KOPT-K1 (cell line): ENCODE results near the gene TLK2.

Experiments
- H3K27ac ChIP-seq: fragments of 200-600 bp; sonication (generic); 2 replicates; pipeline ENCODE4 v1.5.1; 2016; ENCODE audit warnings: antibody characterized with exemption, mild to moderate bottlenecking, low read depth, low read length; ENCODE audit not compliant: poor library complexity, severe bottlenecking
- H3K36me3 ChIP-seq: fragments of 200-600 bp; sonication (generic); 2 replicates; pipeline ENCODE4 v1.5.1; 2017; ENCODE audit warnings: antibody characterized with exemption, mild to moderate bottlenecking, low read length, moderate library complexity; ENCODE audit not compliant: insufficient read depth
- H3K9me3 ChIP-seq: fragments of 200-600 bp; sonication (generic); 2 replicates; pipeline ENCODE4 v1.5.1; 2017; ENCODE audit warnings: antibody characterized with exemption, low read length, mild to moderate bottlenecking; ENCODE audit not compliant: insufficient read depth, poor library complexity, severe bottlenecking

Gene TLK2

DNA sequence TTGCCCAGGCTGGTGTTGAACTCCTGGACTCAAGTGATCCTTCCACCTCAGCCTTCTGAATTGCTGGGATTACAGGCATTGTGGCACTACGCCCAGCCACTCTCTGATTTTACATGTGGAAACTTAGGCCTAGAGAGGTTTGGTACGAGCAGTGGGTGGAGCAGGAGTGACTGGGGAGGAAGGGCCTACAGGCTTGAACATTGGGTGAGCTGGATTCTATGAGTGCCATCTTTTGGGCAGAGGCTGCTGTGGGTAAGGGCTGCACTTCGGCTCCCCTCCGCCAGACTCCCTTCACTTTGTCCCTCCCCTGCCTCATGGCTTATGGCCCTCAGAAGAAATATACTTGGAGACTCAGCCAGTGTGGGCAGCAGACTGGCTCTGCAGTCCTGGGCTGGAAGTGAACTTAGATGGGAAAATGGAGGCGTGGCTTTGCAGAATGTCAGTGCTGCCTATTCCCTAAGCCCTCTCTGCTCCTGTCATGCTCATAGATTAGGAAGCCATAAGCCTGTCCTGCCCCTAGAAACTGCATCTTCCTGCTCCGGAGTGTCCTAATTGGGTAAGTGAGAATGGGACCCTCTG is 139.4 kb downstream of the TLK2 start:
- Histone ChIP-seq H3K27ac (no peak overlapping the region), H3K9me3 (no peaks in the 10 kb centered on the region), H3K36me3 (peaks cover 53% of the 10 kb centered on the region)

DNA sequence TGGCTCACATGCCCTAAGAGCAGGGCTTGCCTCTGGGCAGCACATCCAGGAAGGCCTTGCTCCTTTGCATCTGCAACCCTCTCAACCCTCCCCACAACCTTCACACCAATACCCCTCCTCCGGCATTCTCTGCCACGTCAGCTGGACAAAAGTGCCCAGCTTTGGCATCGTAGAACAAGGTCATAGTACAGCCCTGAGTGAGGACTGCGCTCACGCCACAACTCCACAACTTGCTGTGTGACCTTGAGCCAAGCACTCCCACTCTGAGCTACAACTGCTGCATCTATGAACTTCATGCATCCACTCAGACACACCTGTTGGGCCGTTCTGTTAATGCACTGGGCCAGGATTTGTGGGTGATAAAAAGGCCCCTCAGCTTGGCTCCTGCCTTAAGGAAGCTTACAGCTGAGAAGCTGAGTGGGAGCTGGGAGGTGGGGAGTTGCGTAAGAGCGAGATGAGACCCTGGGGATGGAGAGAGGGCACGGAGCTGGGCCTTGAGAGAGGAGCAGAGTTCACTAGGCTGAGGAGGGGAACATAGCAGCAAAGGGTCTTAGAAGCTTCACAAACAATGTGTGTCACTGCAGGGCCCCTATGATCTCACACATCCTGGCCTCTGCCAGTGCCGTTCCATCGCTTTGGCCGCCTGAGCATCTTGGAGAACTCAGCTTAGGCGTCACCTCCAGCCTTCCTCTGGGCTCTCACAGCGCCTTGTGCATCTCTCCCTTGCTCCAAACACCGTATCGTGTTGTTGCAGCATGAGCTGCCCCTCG is 140.2 kb downstream of the TLK2 start:
- H3K9me3 ChIP-seq: no peaks in the 10 kb centered on the region
- H3K36me3 ChIP-seq: peaks cover 45% of the 10 kb centered on the region
- no peak overlapping the region for H3K27ac ChIP-seq

DNA sequence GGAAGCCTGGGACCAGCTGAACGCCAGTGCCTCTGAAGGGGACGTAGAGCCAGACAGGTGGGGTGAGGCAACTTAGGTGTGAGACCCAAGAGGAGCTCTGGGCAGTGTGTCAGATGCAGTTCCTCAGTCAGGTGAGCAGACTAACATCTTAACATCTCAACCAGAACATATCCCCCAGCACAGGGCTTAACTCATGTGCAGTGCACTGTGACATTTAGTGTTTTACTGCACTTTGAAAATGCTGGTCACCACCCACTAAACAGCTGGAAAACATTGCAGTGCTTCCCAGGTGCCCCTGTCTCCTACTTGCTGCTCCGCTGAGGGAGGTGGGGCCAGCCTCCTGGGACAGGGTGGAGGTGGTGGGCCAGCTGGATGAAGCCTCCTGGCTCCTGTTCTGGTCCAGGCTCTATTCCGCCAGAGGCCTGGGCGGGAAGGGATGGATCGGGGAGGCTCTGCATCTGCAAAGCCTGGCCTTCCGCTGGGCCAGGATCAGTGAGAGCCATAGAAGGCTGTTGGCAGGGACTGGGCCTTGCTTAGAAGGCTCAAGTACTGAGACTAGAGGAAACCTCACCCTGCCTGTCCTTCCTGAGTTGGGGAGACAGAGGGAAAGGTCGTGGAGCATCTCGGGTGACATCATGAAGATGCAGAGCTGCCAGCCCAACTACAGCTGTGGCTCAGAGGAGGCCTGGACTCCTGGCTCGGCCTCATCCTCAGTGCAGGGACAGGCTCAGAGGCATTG is 141.0 kb downstream of the TLK2 start:
- H3K27ac ChIP-seq: no peak overlapping the region
- peaks cover 37% of the 10 kb centered on the region for H3K36me3 ChIP-seq
- H3K9me3 ChIP-seq: no peaks in the 10 kb centered on the region

DNA sequence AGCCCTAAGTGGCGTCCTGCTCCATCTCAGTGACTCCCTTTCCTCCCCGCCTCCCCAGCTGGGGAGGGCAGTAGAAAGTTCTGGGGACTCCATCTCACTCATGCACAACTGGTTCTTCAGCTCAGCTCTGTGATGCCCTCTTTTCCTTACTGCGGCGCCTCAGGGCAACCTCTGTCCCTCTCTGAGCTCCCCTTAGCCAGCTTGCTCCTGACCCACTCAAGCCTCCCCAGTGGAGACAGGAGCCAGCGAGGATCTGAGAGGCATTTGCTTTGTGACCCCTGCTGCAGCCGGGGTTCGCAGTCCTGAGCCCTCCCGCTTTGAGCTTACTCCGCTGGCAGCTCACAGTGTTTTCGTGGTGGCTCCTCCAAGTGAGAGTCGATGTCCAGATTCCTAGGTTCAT is 142.6 kb downstream of the TLK2 start:
- Histone ChIP-seq H3K36me3 (peaks cover 21% of the 10 kb centered on the region; the same call in 1 of the 2 replicates), H3K9me3 (no peaks in the 10 kb centered on the region), H3K27ac (no peak overlapping the region)

DNA sequence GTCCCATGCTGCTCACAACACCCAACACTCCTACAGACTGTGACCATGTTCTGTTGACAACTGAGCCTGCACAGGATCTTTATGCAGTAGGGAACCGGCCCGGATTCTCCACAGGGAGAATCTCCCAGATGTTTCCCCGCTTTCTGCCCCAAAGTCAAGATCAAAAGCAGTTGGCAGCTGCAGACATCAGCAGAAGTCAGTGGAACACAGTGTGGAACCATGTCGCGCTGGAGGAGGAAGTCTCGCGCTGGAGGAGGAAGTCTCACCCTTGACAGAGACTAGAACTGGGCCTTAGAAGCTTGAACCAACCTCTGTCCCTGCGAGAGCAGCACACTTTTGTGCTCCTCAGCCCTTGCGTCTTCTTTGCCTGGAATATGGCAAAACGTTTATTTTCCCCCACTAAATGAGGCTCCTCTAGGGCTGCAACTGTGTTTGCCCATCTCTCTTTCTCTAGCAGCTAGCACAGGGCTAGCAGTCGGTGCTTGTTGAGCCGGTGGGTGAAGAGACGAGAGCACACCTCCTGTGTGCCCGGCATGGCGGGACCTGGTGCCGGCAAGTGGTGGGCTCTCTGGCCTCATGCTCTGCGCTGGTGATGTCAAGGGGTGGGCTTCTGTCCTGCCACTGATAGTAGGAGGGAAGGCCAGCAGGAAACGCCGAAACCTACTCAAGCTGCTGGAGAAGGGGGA is 146.7 kb downstream of the TLK2 start:
- Histone ChIP-seq H3K9me3 (no peaks in the 10 kb centered on the region), H3K36me3 (no peaks in the 10 kb centered on the region), H3K27ac (no peak overlapping the region)

DNA sequence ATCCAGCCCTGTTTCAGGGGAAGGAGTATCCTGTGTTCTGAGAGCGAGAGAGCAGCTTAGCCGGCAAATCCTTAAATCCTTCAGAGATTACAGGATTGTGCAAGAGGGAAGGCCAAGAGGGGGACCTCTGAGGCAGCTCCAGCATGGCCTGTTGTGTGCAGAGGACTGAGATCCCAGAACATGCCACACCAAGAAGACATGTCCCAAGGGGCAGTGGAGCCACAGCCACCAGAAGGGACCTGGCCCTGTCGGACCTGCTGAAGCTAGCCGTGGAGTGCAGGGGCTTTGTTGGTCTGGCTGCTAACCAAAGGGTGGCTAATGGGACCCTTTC is 147.2 kb downstream of the TLK2 start:
- Histone ChIP-seq H3K27ac (no peak overlapping the region), H3K9me3 (no peaks in the 10 kb centered on the region), H3K36me3 (no peaks in the 10 kb centered on the region)

DNA sequence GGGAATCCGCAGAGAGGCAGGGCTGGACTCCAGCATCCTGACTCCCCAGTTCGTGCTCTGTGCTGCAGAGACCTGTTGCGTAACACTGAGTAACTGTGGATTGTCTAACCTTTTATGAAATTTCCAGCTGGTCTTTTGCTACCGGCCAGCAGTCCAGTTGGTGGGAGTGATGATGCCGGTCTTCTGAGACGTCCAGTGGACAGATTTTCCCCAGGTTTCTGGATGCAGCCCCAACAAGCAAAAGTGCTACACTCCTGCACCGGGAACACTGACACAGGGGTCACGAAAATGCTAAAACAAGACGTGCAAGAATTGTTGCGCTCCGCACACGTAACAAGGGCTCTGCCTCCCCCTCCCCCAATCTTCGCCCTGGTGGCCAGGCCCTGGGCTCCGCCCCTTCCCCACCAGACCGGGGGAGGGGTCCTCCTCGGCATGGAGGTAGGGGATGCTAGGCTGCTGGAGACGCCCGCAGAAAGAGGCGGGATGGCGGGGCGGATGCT is 148.1 kb downstream of the TLK2 start:
- Histone ChIP-seq H3K27ac (peak overlapping the region; percentile 62), H3K9me3 (no peaks in the 10 kb centered on the region), H3K36me3 (no peaks in the 10 kb centered on the region)

DNA sequence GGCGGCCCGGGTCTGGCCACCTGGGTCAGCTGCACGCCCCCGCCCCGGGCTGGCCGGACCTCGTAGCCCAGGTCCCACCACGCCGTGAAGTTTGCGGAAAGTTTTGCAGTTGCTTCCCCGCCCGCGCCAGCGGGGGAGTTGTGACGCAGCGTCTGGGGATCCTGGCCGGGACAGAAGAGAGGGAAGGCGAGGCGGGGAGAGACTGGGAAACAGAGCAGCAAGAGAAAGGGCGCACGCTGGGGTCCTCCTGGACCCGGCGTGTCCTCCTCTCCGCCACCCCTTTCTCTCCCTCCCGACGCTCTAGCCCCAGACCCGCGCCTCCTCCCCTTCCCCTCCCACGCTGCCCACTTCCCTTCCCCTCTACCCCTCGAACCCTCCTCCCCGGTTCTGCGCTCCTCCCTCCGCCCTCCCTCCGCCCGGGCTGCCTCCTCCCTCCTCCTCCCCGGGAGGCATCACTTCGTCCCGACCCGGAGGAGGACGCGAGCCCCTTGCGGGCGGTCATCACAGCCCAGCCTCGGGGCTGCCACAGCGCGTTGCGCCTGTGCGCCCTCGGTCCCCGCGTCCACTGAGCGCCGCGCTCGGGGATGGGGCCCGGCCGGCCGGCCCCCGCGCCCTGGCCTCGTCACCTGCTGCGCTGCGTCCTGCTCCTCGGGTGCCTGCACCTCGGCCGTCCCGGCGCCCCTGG is 148.7 kb downstream of the TLK2 start, which contains the start of gene MRC2:
MRC2 (plus strand) TSS at position 452 of the 685 bp plus-strand sequence; CDS start at position 585, 133 bp downstream.
- peak within 1 kb of the TSS; percentile 62 for H3K27ac ChIP-seq
- H3K36me3 ChIP-seq: no peaks in the 10 kb centered on the region
- H3K9me3 ChIP-seq: no peaks in the 10 kb centered on the region

DNA sequence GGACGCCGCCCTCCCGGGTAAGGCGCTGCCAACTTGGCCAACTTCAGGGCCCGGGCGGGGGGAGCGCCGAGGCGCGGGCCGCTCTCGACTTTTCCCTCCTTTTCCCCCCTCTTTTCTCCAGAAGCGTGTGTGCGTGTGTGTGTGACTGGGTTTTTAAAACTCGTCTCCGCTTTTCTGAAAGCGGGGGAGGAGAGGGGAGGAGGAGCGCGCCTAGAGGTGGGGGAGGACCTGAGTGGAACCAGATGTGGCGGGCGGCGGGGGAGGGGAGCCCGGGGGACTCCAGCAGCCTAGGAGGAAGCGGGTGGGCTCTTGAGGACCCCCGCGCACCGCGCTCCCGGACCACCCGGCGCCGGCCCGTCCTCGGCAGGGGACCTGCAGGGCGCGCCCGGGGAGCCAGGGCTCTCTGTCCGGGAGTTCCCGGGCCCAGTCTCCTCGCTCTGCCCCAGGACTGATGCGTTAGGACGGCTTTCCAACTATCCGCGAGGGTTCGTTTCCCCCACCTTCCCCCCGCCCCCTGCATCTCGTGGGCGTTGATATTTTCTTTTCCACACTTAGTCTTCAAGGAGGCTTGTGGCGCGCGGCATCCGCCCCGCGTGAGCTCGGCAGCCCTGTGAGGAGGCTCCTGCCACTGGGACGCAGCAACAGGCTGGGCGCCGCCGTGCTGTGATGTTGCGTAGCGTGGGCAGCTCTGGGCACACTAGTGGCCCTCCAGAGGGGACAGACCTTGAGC is 149.4 kb downstream of the TLK2 start:
- H3K27ac ChIP-seq: peak overlapping the region; percentile 62
- no peaks in the 10 kb centered on the region for H3K36me3 ChIP-seq
- H3K9me3 ChIP-seq: no peaks in the 10 kb centered on the region

DNA sequence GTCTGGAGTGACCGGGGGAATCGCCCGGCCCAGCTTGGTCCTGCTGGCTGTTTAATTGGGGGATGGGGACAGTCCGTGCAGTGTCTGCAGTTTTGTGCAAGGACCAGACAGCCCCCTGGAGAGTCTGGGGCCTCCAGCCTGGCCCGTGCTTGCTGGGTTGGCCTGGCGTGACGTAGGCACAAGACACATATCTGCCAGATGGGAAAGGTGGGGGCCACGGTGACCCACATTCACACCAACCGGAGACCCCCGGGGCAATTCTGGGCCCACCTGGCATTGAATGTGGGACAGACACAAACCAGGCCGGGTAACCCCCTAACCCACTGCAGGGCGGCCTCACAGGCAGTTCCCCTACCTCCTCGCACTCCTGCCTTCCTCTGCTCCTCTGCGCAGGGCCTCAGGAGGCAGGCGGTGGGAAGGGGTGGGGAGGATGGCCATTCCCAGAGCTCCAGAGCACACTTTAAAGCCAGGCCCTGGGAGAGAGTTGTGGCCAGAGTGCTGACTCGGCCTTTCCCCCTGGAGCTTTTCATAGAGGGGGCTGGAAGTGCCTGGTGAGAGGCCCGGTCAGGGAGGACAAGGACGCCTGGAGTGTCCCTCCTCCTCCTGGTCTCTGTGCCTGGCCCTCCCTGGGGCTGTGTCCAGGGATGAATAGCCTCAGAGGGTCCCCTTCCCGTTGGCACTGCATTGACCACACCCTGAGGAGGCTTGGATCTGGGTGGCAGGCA is 150.4 kb downstream of the TLK2 start:
- no peak overlapping the region for H3K27ac ChIP-seq
- no peaks in the 10 kb centered on the region for H3K36me3 ChIP-seq
- H3K9me3 ChIP-seq: no peaks in the 10 kb centered on the region

DNA sequence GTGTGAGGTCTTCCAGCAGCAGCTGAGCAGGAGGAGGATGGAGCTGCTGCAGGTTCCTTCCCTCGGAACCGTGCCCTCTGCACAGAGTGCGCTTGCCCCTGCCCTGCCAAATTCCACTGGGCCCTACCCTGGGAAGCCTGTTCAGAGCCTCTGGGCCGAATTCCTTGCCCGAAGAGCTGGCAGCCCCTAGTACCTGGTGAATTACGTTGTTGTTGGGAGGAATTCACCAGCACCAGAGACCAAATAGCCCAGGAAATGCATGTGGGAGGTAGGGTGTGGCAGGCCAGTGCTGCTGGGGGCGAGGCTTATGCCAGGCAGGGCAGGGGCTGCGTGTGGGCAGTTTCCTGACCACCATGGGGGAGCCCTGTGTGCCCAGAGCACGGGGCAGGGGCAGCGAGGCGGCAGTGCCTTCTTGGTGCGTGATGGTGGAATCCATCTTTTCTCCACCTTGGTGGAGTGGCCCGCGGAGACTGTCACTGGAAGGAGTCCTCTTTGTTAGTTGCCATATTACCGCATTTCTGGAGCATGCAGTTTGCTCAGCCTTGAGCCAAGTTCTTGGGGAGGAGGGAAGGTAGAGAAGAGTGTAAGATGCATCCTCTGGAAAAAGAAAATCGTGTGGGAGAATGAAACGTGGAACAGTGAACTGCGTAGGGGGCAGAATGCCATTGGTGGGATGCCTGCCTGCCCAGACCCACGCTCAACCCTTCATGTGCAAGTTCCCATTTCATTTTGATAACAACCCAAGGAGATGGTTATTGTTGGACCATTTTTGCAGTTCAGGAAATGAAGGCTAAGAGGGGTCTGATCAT is 151.1 kb downstream of the TLK2 start:
- no peaks in the 10 kb centered on the region for H3K9me3 ChIP-seq
- no peaks in the 10 kb centered on the region for H3K36me3 ChIP-seq
- H3K27ac ChIP-seq: no peak overlapping the region

DNA sequence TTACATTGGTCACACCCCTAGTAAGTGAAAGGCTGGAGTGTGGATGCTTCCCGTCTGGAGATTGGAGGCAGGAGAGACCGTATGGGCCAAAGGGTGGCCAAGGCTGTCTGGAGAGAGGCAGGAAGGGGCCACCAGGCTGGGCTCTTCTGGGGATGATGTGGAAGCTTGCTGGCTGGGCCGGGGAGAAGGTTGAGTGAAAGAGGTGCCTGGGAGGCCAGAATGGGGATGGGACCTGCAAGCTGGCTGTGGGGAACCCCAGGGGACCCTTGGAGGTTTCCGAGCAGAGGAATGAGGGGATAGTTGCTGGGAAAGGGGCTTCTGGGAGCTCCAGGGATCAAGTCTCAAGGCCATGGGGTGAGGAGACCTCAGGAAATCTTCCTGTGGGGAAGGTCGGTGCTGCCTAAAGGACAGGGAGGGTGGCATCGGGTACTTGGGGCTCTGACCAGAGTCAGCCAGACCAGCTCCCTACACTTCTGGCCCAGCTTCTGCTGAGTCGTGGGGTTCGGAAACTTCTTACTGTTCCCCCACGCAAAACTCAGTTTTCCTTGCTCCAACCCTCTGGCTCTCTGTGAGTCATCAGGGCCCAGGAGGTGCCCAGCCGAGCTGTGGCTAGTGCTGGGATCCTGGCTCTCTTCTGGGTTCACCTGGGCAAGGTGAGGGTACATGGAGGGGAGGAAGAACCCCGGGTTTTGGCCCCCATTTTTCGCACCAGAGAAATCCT is 151.9 kb downstream of the TLK2 start:
- no peak overlapping the region for H3K27ac ChIP-seq
- no peaks in the 10 kb centered on the region for H3K9me3 ChIP-seq
- H3K36me3 ChIP-seq: no peaks in the 10 kb centered on the region
